ENCODE results near the gene PDXK. TPM values are rescaled to one million over a fixed set of nuclear protein-coding genes. Genes with fewer than 3 reads are reported as not detected.
A peak's percentile ranks its signal among the peaks of the same experiment; 100 is the strongest.

Gene PDXK
- total and polyA plus RNA-seq, 2 of the 13 experiments (the other 11 are each of a cell fraction or from before 2014, with no cell fraction given), result 114 to 184 TPM

DNA sequence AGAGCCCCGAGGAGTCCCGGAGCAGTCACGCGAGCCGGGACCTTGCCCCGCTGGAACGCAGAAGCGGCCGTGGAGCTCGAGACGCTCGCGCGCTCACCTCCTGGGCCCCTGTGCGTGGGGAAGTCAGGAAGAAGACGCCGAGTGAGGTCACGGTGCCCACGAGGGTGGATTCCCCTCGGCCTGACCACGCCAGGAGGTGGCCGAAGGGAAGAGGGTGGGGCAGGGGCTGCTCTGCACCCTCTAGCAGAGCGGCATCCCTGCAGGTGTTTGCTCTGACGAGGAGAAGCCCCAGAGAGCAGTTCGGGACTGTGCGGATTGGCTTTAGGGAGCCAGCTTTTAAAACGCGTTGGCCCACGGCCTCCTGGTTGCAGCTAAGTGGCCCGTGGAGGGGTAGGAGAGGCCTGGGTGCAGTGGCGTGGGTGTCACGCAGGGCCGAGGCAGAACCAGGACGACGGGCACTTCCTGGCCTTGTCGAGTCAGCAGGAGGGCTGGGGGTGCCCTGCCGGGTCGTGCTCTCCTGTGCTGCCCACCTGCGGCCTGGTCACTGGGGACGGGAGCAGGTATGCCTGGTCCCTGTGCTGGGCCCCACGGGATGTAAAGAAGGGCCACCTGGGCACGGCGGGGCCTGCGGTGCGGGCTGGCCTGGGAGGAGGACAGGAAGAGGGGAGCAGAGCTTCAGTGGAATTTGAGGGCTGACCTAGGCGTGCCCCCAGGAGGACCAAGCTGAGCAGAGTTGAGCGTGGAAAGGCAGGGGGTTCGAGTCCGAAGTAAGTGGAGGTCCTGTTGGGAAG lies 1.0 kb downstream of the PDXK start (continued):
- TF ChIP-seq, protein P1, sequence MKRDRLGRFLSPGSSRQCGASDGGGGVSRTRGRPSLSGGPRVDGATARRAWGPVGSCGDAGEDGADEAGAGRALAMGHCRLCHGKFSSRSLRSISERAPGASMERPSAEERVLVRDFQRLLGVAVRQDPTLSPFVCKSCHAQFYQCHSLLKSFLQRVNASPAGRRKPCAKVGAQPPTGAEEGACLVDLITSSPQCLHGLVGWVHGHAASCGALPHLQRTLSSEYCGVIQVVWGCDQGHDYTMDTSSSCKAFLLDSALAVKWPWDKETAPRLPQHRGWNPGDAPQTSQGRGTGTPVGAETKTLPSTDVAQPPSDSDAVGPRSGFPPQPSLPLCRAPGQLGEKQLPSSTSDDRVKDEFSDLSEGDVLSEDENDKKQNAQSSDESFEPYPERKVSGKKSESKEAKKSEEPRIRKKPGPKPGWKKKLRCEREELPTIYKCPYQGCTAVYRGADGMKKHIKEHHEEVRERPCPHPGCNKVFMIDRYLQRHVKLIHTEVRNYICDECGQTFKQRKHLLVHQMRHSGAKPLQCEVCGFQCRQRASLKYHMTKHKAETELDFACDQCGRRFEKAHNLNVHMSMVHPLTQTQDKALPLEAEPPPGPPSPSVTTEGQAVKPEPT (CRISPR knock-in tag; IDR thresholded peaks at IDR 0.05; ENCODE audit: low read depth), result no peak
- TF ChIP-seq PTBP1 (IDR thresholded peaks at IDR 0.05; ENCODE audit: low read depth, low read length, poor library complexity, severe bottlenecking), result no peak
- TF ChIP-seq RFX3 (CRISPR knock-in tag; IDR thresholded peaks at IDR 0.05), result no peak
- no peak for TF ChIP-seq ERF (CRISPR knock-in tag; IDR thresholded peaks at IDR 0.05)
- TF ChIP-seq NRL (CRISPR knock-in tag; IDR thresholded peaks at IDR 0.05; ENCODE audit: borderline replicate concordance), result 0 out of 2 replicates have a peak, but pooled peaks have one; percentile 3
- no peak for TF ChIP-seq ELF1 (CRISPR knock-in tag; IDR thresholded peaks at IDR 0.05)
- no peak for TF ChIP-seq BCL6 (CRISPR knock-in tag; IDR thresholded peaks at IDR 0.05)
- TF ChIP-seq ZNF781 (CRISPR knock-in tag; IDR thresholded peaks at IDR 0.05; ENCODE audit: borderline replicate concordance, not compliant biosample characterization), result no peak
- no peak for TF ChIP-seq SMAD3 (CRISPR knock-in tag; IDR thresholded peaks at IDR 0.05)
- TF ChIP-seq GFI1 (CRISPR knock-in tag; IDR thresholded peaks at IDR 0.05; ENCODE audit: borderline replicate concordance), result no peak
- TF ChIP-seq SP1 (IDR thresholded peaks at IDR 0.05), result no peak
- no peak for TF ChIP-seq SP1 (CRISPR knock-in tag; IDR thresholded peaks at IDR 0.05)
- TF ChIP-seq, protein P2, sequence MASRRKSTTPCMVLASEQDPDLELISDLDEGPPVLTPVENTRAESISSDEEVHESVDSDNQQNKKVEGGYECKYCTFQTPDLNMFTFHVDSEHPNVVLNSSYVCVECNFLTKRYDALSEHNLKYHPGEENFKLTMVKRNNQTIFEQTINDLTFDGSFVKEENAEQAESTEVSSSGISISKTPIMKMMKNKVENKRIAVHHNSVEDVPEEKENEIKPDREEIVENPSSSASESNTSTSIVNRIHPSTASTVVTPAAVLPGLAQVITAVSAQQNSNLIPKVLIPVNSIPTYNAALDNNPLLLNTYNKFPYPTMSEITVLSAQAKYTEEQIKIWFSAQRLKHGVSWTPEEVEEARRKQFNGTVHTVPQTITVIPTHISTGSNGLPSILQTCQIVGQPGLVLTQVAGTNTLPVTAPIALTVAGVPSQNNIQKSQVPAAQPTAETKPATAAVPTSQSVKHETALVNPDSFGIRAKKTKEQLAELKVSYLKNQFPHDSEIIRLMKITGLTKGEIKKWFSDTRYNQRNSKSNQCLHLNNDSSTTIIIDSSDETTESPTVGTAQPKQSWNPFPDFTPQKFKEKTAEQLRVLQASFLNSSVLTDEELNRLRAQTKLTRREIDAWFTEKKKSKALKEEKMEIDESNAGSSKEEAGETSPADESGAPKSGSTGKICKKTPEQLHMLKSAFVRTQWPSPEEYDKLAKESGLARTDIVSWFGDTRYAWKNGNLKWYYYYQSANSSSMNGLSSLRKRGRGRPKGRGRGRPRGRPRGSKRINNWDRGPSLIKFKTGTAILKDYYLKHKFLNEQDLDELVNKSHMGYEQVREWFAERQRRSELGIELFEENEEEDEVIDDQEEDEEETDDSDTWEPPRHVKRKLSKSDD (CRISPR knock-in tag; IDR thresholded peaks at IDR 0.05; ENCODE audit: low read depth), result no peak
- TF ChIP-seq PLRG1 (conservative IDR thresholded peaks at IDR 0.05), result no peak
- 0 out of 2 replicates have a peak, but pooled peaks have one; percentile 43 for TF ChIP-seq ATF7-NPFF (CRISPR knock-in tag; IDR thresholded peaks at IDR 0.05; ENCODE audit: low read depth)
- TF ChIP-seq KDM1A (CRISPR knock-in tag; IDR thresholded peaks at IDR 0.05), result no peak
- TF ChIP-seq SALL2 (CRISPR knock-in tag; IDR thresholded peaks at IDR 0.05), result 0 out of 2 replicates have a peak, but pooled peaks have one; percentile 12
- TF ChIP-seq, protein P3, sequence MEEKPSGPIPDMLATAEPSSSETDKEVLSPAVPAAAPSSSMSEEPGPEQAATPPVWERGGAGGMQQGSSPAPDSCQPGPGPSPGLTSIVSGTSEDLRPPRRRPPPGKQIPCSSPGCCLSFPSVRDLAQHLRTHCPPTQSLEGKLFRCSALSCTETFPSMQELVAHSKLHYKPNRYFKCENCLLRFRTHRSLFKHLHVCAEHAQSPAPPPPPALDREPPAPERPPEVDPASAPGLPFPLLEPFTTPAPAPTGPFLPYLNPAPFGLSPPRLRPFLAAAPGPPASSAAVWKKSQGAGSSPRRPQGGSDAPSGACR (CRISPR knock-in tag; IDR thresholded peaks at IDR 0.05), result 0 out of 2 replicates have a peak, but pooled peaks have one; percentile 52
- TF ChIP-seq ZNF746 (CRISPR knock-in tag; IDR thresholded peaks at IDR 0.05), result no peak
- TF ChIP-seq PAWR (CRISPR knock-in tag; IDR thresholded peaks at IDR 0.05; ENCODE audit: borderline replicate concordance), result no peak
- TF ChIP-seq ZNF703 (CRISPR knock-in tag; IDR thresholded peaks at IDR 0.05; ENCODE audit: borderline replicate concordance), result no peak; the same call in 1 of the 2 replicates
- no peak for TF ChIP-seq RBAK (CRISPR knock-in tag; IDR thresholded peaks at IDR 0.05)
- no peak for TF ChIP-seq NR3C1 (CRISPR knock-in tag; IDR thresholded peaks at IDR 0.05)
- TF ChIP-seq, protein P4, sequence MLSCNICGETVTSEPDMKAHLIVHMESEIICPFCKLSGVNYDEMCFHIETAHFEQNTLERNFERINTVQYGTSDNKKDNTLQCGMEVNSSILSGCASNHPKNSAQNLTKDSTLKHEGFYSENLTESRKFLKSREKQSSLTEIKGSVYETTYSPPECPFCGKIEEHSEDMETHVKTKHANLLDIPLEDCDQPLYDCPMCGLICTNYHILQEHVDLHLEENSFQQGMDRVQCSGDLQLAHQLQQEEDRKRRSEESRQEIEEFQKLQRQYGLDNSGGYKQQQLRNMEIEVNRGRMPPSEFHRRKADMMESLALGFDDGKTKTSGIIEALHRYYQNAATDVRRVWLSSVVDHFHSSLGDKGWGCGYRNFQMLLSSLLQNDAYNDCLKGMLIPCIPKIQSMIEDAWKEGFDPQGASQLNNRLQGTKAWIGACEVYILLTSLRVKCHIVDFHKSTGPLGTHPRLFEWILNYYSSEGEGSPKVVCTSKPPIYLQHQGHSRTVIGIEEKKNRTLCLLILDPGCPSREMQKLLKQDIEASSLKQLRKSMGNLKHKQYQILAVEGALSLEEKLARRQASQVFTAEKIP (CRISPR knock-in tag; IDR thresholded peaks at IDR 0.05; ENCODE audit: borderline replicate concordance), result no peak

All from HepG2 (cell line).